Small intestine (tissue), 7 donors: ENCODE results near the gene PLOD3. TPM values are rescaled to one million over a fixed set of nuclear protein-coding genes. Genes with fewer than 3 reads are reported as not detected.

Source experiments
- DNase-seq, 2 donors: peaks; one replicate each; pipeline versions ENCODE4 v3.0.0 to v3.0.0-alpha.2; 2013
- FAIRE-seq: peaks from 2 replicates; lab custom pipeline; 2012; peaks lifted over from hg19 to GRCh38; lab: Jason Lieb, UNC
- H3K27ac ChIP-seq, 3 donors: one replicate each; pipeline ENCODE4 v1.5.1; 2013; ENCODE audit warnings: low read length in 2 of 3, mild to moderate bottlenecking in 2 of 3, control low read depth in 1 of 3, inconsistent platforms in 1 of 3, low read depth in 1 of 3, moderate library complexity in 1 of 3
- H3K27me3 ChIP-seq, 3 donors: one replicate each; pipeline ENCODE4 v1.6.1; 2013; ENCODE audit warnings: low read length in 3 of 3, inconsistent platforms in 1 of 3; ENCODE audit not compliant: control insufficient read depth in 3 of 3, insufficient read depth in 3 of 3
- H3K36me3 ChIP-seq, 3 donors: one replicate each; pipeline ENCODE4 v1.6.1; 2013; ENCODE audit warnings: low read length in 3 of 3, inconsistent platforms in 1 of 3, low read depth in 1 of 3, mild to moderate bottlenecking in 1 of 3, moderate library complexity in 1 of 3; ENCODE audit not compliant: control insufficient read depth in 3 of 3, insufficient read depth in 2 of 3
- H3K4me1 ChIP-seq, 3 donors: one replicate each; pipeline ENCODE4 v1.6.1; 2013; ENCODE audit warnings: low read length in 2 of 3, inconsistent platforms in 1 of 3, low read depth in 1 of 3, mild to moderate bottlenecking in 1 of 3, moderate library complexity in 1 of 3; ENCODE audit not compliant: control insufficient read depth in 3 of 3, insufficient read depth in 2 of 3
- H3K4me3 ChIP-seq, 3 donors: one replicate each; pipeline ENCODE4 v1.5.1; 2013; ENCODE audit warnings: low read length in 3 of 3, control low read depth in 1 of 3, inconsistent platforms in 1 of 3, low read depth in 1 of 3, mild to moderate bottlenecking in 1 of 3, moderate library complexity in 1 of 3
- H3K9me3 ChIP-seq, 2 donors: one replicate each; pipeline ENCODE4 v1.6.1; 2013; ENCODE audit warnings: low read depth in 1 of 2, low read length in 1 of 2; ENCODE audit not compliant: control insufficient read depth in 2 of 2, insufficient read depth in 1 of 2
- WGBS, 3 donors: extraction: QIAGEN DNeasy Blood & Tissue Kit; methylation state at CpG; one replicate each; pipeline ENCODE4 v1.1.7; 2013; 5-methylcytosine and 5-hydroxymethylcytosine counted together
- polyA plus RNA-seq, 4 donors: library from polyadenylated mRNA; stranded (reverse) in 3 of 4; unstranded in 1 of 4; fragments of 200-250 nt in 3 of 4; fragments of 120-200 nt in 1 of 4; gene quantifications; one replicate each; pipeline versions ENCODE4 v1.2.1 to v1.2.3, GENCODE V29; 2013
- donor health status: healthy with polysubstance abuse.
- donor health status: control.
- donor health status: control.
- donor health status: Bipolar disorder and iron deficiency.
- donor health status: healthy.

PLOD3 gene
- polyA plus RNA-seq, 4 donors: 54.5 to 67.0 (median 58.8) TPM

DNA sequence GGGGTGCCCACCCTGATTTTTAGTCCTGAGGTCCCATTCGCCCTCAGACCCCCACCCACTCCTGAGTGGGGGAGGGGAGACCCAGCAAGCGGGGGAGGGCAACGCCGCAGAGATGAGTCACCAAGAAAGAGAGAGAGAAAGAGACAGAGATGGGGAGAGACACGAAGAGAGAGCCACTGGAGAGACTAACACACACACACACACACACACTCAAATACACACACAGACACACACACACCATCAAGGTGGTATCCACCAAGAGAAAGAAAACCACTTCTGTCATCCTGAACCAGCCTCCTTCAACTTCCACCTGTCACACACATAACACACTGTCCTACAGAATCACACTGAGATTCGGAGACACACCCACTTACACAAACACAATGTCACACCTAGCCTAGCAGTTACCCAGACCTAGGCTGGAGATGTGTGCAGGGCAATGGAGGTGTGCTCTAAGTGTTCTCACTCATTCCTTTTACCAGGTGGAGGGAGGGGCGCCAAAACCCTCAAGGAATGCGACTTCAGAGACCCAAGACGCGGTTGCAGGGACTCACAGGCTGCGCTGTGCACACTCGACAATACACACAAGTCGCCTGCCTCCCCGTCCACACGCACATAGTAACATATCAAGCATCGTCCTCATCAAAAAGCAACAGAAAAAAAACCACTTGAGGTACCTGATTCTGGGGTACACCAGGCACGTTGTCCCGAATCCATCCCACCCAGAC lies 48.1 kb downstream of the PLOD3 start:
- peaks cover 11 to 100% (median 67%) of the 10 kb centered on the region in 3 donors for H3K27me3 ChIP-seq
- FAIRE-seq (no peak), DNase-seq (no peak)
- peaks cover 0 to 2% of the 10 kb centered on the region in 2 donors for H3K9me3 ChIP-seq
- no peaks in the 10 kb centered on the region for H3K36me3 ChIP-seq
- H3K4me1 ChIP-seq: peaks cover 2 to 43% (median 13%) of the 10 kb centered on the region in 3 donors
- H3K27ac ChIP-seq: no peak overlapping the region
- no peak overlapping the region for H3K4me3 ChIP-seq
- WGBS, 3 donors: 1 to 2% (median 1%) methylated on average over 17 to 18 of the region's 18 CpGs

DNA sequence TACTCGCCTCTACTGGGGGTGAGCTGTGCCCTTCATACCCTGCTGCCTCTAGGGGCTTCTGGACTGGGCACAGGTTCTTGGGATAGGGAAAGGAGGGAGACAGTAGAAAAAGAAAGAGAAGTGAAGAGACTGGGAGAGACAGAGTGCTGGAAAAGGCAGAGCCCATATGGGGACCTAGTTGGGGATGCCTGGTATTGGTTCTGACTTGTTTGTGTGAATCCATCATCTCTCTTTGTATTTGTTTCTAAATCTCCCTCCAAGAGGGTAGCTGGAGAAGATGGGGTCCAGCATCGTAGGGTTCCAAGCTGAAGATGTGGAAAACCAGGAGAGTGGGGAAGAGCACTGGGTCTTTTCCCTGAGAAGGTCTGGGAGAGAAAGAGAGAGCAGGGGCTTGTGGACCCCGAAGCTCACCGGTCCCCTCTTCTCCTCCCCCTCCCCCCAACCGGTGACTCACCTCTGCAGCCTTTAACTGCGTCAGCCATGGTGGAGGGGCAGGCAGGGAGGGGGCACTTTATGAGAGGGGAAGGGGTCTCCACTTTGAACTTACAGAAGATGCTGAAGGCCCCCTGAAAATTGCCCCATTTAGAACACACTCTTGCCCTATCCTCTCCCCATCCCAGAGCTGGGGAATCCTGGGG lies 48.9 kb downstream of the PLOD3 start:
- no peak for DNase-seq
- Histone ChIP-seq H3K4me1 (peaks cover 2 to 46% (median 14%) of the 10 kb centered on the region in 3 donors), H3K36me3 (no peaks in the 10 kb centered on the region), H3K4me3 (no peak overlapping the region), H3K9me3 (no peaks in the 10 kb centered on the region), H3K27ac (no peak overlapping the region), H3K27me3 (peaks cover 11 to 99% (median 67%) of the 10 kb centered on the region in 3 donors)
- 2 to 3% (median 3%) methylated on average over 6 of the region's 6 CpGs for WGBS, 3 donors
- no peak for FAIRE-seq

DNA sequence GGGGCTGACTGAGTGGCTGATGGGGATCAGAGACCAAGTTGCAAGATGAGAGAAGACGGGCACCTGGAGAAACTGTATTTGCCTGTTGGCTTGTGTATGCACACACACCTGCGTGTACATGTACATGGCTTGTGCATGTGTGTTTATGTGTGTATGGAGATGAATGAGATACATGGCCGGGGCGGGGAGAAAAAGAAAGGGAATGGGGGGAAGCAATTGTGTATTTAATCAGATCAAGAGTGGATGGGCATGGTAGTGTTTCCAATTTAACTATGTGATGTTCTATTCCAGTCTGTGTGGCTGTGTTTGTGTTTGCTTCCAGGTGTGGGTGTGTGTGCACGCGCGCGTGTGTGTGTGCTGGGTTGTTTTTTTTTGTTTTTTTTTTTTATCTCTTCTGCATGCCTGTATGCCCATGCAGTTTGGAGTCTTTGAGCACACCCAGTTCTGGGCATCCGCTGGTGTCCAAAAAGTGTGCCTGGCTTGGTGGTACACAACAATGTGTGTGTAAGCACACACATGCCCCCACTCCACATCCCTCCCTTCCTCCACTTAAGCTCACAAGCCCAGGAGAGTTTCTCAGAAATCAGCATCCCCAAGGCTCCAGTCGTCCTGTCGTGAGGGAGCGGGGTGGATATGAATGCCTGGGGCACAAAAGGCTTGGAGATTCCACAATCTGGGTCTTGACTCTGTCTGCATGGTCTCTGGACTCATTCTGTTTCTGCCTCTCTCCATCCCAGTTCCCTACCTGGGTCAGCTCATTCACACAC lies 49.6 kb downstream of the PLOD3 start:
- Histone ChIP-seq H3K27ac (no peak overlapping the region), H3K4me3 (no peak overlapping the region), H3K4me1 (peaks cover 4 to 42% (median 14%) of the 10 kb centered on the region in 3 donors), H3K36me3 (no peaks in the 10 kb centered on the region), H3K27me3 (peaks cover 11 to 96% (median 61%) of the 10 kb centered on the region in 3 donors), H3K9me3 (no peaks in the 10 kb centered on the region)
- DNase-seq (no peak), FAIRE-seq (no peak)
- 5 to 9% (median 7%) methylated on average over 12 of the region's 12 CpGs for WGBS, 3 donors

DNA sequence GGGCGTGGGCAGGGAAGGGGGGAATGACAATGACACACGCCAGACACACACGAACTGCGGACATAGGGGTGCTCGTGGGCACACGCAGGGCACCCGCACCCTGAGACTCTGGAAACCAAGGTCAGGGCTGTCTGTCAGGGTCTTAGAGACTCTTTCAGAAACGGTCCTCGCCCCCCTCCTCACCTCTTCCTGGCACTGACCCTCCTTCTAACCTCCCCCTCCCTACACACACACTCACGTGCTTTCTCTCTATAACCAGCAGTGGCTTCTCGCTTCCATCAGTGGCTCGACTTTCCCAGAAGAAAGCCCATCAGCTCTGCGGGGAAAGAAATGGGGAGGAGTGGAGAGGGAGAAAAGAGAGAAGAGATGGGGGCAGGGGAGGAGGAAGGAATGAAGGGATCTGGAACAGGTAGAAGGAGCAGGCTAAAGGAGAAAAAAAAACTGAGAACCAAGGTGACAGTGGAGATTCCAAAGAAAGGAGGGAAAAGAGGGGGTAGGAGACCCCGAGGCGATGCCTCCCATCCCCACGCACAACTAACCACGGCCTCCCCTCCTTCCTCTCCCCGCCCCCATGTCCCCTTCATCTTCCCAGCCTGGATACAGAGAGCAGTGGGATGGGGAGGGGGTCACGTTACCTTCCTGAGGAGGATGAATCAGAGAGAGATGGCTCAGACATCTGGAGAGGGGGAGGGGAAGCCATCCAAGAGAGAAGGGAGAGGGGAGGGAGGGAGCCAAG lies 50.3 kb downstream of the PLOD3 start:
- H3K4me3 ChIP-seq: no peak overlapping the region
- 0 to 2% (median 1%) methylated on average over 18 to 19 of the region's 19 CpGs for WGBS, 3 donors
- no peak overlapping the region for H3K27ac ChIP-seq
- H3K36me3 ChIP-seq: peaks cover 0 to 3% (median 0%) of the 10 kb centered on the region in 3 donors
- H3K9me3 ChIP-seq: no peaks in the 10 kb centered on the region
- DNase-seq (no peak), FAIRE-seq (no peak)
- peaks cover 8 to 44% (median 18%) of the 10 kb centered on the region in 3 donors for H3K4me1 ChIP-seq
- H3K27me3 ChIP-seq: peaks cover 8 to 94% (median 57%) of the 10 kb centered on the region in 3 donors

DNA sequence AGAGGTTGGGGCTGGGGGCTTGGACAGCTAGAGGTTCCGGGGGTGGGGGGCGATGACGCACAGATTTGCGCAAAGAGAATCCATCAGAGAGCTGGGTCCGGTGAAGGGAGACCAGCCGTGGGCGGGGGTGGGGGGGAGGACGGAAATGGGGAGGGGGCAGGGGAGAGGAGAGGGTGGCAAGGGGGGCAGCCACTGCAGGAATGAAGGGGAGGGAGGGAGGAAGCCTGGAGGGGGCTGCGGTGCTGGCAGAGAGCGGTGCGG lies 50.8 kb downstream of the PLOD3 start:
- Histone ChIP-seq H3K36me3 (peaks cover 0 to 7% (median 0%) of the 10 kb centered on the region in 3 donors), H3K27me3 (peaks cover 3 to 89% (median 52%) of the 10 kb centered on the region in 3 donors)

DNA sequence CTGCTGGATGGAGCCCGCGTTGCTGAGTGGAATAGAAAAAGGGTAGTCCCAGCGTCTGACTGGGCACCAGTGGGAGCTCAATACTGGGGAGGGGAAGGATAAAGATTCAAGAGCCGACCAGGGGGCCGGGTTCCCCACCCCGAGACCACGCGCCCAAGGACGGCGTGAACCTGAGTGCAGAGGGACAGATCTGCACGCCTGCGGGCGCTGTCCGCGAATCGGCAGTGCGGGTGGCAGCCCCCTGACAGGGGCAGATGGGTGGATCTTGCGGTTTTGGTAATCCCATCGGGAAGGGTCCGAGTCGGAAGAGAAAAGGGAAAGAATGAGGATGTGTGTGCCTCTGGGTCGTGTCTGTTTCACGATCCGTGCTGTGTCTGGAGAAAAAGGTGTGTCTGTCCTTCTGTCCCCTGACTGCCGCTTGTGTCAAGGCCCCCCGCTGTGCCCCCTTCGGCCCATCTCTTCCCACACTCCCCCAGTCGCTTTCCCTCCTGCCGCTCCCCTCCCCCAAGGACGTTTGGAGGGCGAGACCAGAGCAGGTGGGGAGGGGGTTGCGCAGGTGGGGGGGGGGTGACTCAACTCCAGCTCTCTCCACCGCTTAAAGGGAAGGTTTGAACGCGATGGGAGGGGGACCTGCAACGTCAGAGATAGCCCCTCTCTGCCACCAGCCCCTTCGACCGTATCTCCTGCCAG lies 51.3 kb downstream of the PLOD3 start:
- FAIRE-seq (no peak), DNase-seq (no peak)
- Histone ChIP-seq H3K9me3 (no peaks in the 10 kb centered on the region), H3K27ac (no peak overlapping the region), H3K4me3 (no peak overlapping the region), H3K36me3 (peaks cover 0 to 12% (median 0%) of the 10 kb centered on the region in 3 donors), H3K4me1 (peaks cover 8 to 36% (median 18%) of the 10 kb centered on the region in 3 donors), H3K27me3 (peaks cover 2 to 84% (median 48%) of the 10 kb centered on the region in 3 donors)
- 1 to 5% (median 2%) methylated on average over 26 to 38 of the region's 38 CpGs for WGBS, 3 donors

More for the DNA sequence above, 50.8 kb downstream of the PLOD3 start:
- Histone ChIP-seq H3K4me3 (no peak overlapping the region), H3K4me1 (peaks cover 8 to 39% (median 18%) of the 10 kb centered on the region in 3 donors), H3K9me3 (no peaks in the 10 kb centered on the region), H3K27ac (no peak overlapping the region)
- 0 to 2% (median 0%) methylated on average over 3 to 11 of the region's 11 CpGs for WGBS, 3 donors
- no peak for FAIRE-seq
- DNase-seq: no peak

DNA sequence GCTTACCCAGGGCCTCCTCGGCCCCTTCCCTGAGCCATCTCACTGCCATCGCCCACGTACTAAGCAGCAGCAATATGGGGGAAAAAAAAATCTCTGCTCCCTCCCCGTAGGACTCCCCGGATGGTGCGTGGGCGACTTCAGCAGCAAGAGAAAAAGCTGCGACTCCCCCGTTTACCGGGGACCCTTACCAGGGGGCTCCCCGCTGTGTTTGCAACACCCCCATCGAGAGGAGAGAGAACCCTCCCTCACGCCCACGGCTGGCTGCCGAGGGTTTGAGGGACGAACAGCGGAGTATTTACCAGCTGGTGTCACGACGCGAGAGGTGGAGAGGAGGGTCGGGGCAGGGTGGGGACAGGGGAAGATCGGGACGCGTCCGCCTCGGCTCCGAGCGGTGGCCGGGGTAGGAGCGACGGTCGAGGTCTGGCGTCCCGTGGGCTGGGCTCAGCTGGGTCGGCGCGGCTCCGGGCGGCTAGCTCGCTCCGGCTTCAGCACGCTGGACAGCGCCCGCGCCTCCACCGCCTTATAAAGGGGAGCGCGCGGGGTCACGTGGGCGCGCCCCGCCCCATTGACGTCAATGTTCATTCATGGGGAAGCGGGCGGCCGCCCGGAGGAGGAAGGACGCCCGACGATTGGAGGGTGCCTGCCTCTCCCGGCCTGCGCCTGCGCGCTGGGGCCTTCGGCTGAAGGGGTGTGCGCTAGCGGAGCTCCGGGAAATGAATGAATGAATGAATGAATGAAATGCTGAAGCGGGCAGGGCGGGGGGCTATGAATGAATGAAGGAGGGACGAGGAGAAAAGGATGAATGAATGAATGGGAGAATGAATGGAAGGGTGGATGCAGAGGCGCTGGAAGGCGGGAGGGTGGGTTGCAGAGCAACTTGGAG lies 52.1 kb downstream of the PLOD3 start, which contains the start of gene VGF:
TSS of gene VGF (minus strand) at position 495 of the 883 bp plus-strand sequence. CDS start 726 bp downstream, outside the sequence.
- Histone ChIP-seq H3K36me3 (peaks cover 0 to 18% (median 2%) of the 10 kb centered on the region in 3 donors), H3K27ac (no peak within 1 kb of the TSS), H3K9me3 (no peaks in the 10 kb centered on the region), H3K4me1 (peaks cover 8 to 36% (median 18%) of the 10 kb centered on the region in 3 donors), H3K27me3 (peaks cover 2 to 76% (median 40%) of the 10 kb centered on the region in 3 donors), H3K4me3 (peak within 1 kb of the TSS in 1 of 3 donors; percentile 22)
- DNase-seq (peak; percentile 91 to 97), FAIRE-seq (no peak)
- WGBS, 3 donors: 2 to 4% (median 3%) methylated on average over 69 to 74 of the region's 74 CpGs
